ENCODE data around the gene NFATC1.

Gene NFATC1

GRCh38 chr18:79445696-79446561, 50.2 kb downstream of the NFATC1 start:
- no peak for DNase-seq

GRCh38 chr18:79446931-79447330, 51.2 kb downstream of the NFATC1 start:
- DNase-seq = no peak

DNA sequence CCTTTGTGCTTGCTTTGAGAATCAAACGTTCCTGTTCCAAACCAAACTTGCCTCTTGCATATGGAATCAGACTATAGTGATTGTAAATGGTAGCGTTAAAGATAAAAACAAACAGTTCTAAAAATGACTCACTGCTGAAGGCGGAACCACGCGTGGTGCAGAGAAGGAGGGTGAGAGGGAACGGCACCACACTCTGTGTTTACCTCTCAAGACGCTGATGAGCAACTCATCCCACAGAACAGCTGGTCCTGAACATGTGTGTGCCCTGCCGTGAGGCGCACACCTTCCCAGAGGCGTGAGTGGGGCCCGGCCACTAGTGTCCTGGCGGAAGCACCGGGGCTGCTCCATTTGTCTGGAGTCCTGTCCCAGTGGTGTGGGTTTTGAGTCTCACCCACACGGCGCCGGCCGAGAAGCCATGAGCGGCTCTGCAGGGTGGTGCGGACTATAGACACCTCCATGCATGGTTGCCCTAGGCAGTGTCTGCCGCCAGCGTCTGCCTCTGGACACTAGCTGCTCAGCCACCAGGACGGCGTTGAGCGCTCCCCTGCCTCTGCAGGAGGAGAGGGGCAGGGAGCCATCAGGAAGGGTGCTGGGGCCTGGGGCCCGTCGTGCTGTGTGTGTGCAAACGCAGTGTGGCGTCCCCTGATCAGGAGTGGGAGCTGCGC, 52.1 kb downstream of the NFATC1 start:
- no peak for DNase-seq

DNA sequence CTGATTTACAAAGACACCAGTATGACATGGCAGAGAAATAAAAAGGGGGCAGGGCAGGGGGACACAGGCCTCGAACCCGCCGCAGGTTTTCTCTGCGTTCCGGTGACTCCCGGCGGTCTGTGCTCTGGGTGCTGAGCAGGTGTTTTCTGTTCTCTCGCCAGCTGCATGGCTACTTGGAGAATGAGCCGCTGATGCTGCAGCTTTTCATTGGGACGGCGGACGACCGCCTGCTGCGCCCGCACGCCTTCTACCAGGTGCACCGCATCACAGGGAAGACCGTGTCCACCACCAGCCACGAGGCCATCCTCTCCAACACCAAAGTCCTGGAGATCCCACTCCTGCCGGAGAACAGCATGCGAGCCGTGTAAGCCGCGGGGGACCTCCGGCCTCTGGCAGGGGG, 52.9 kb downstream of the NFATC1 start:
- DNase-seq = no peak

GRCh38 chr18:79449551-79450288, 54.0 kb downstream of the NFATC1 start:
- DNase-seq = no peak

GRCh38 chr18:79450289-79451080, 54.8 kb downstream of the NFATC1 start:
- no peak for DNase-seq

- DNase-seq = no peak
Observed at GRCh38 chr18:79451237-79452125, 55.8 kb downstream of the NFATC1 start.

GRCh38 chr18:79452190-79452990, 56.7 kb downstream of the NFATC1 start:
- DNase-seq = no peak

DNA sequence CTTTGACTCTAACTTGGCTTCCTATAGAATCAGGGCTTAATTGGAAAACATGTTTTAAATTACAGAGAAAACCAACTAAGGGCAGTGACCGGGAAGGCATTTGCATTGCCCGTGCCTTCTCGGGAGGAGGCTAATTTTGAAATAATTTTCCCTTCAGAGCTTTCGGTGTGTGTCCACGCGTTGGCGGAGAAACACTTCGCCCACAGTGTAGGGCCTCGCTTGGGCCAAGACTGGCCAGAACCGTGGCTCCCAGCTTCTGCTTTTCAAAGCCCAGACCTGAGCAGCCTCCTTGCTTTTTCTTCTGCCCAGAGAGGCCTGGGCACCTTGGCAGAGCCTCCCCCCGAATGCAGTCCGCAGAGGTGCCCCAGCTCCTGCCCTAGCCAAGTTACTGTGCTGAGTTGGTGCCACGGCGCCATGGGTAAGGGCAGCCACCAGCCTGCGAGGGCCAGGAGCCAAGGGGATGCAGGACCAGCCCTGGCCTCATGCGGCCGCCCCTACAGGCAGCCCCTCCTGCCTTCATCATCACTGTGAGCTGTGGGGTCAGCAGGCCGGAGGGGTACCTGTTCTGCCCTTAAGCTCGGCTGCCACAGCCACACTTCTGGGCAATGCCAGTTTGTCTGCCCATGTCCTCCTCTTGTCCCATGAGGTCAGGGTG, 57.4 kb downstream of the NFATC1 start:
- no peak for DNase-seq

DNA sequence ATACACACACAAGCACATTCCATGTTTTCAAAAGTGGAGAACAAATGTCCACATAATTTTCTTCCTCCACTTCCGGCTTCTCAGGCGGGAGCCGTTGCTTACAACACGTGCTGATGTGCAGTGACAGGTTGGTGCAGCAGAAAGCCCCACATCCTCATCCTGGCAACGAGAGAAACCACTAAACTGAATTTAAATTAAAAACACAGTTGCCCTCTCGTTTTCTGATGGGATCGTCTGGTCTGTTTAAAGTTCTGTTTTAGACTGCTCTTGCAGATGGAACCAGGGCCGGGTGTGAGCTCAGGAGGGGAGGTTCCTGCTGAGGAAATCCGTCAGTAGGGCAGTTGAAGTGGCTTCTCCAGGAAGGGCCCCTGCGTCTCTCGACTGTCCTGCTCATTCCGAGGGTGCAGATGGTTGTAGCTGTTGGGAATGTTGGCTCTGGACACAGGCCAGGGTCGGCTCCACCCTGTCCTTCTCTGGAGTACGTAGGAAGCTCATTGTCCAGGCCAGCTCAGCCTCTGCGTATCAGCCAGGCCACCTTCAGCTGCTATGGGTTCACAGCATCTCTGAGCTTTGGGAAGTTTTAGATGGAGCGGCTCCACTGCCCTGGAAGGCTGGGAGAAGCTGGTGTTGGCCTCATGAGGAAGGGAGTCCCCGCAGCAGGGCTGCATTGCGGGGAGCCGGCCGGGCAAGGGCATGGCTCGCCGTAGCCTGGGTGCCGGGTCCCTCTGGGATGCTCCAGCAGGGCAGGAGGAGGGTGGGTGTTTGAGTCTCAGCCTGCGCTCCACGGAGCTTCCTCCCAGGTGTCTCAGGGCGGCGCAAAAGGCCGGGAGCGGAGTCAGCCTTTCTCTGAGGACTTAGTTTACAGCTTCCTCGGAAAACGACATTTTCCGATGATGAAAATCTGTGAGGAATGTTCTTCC, 58.3 kb downstream of the NFATC1 start:
- DNase-seq = no peak

- no peak for DNase-seq
Observed at GRCh38 chr18:79455261-79455660, 59.5 kb downstream of the NFATC1 start.

DNA sequence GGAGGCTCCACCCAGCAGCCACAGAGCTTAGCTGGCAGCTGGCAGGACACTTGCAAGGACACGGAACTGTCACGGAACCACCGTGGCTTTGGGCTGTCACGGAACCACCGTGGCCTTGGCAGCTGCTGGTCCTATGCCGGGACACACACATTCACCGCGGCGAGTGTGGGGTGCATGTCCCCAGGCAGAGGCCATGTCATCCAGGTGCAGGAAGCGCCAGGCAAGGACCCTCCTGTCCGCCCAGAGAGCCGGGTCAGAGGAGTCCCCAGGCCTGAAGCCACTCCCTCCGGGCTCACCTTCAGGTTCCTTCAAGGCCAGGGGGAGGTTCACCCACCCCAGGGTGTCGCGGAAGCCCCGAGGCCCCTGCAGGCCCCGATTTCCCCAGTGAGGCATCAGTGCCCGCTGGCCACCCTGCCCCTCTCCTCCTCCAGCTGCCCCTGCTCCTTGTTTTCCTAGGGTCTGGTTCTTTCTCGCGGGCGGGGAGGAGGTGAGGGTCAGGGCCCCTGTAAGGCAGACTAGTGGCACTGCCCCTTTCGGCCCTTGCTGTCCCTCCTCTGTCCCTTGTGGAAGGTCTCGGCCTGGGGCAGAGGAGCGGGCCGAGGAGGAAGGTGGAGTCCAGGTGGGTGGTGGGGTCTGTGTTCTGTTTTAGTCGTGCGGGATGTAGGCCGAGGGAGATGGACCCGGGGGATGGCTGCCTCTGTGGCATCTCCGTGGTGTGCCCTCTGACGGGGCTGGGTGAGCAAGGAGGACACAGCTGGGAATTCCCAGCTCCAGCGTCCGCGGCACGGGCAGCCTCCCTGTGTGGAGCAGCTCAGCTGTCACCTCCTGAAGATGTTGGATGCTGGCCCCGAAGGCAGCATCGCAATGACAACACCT, 60.6 kb downstream of the NFATC1 start:
- no peak for DNase-seq

DNA sequence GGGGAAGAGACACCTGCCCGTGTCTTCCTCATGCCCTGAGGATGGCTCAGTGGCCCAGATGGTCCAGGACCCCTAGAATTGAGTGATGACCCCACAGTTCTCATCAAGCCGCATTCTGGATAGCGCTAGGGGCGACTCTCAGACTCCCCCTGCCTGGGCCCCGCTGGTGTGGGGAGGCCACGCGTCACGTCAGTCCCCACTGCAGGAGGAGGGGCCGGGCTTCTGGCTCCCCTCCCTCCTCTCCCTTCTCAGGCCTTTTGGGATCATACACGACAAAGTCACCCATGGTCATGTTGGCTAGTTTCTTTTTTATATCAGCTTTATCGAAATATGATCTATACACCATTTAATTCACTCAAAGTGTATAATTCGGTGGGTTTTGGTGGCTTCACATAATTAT, 61.5 kb downstream of the NFATC1 start:
- no peak for DNase-seq

DNA sequence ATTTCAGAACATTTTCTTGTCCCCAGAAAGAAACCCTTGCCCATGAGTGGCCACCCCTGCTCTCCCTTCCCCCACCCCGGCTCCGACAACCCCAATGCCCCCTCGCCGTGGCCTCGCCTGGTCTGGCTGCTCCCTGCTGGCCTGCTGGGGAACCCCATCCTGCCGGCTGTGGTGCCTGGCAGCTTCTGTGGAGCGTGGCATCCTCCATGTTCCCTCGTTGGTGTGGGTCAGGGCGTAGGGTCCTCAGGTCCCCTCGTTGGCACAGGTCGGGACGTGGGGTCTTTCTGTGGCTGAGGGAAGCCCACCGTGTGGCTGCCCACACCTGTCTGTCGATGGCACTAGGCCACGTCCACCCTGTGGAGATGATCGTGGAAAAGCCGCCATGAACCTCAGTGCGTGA, 61.9 kb downstream of the NFATC1 start:
- DNase-seq = no peak

DNA sequence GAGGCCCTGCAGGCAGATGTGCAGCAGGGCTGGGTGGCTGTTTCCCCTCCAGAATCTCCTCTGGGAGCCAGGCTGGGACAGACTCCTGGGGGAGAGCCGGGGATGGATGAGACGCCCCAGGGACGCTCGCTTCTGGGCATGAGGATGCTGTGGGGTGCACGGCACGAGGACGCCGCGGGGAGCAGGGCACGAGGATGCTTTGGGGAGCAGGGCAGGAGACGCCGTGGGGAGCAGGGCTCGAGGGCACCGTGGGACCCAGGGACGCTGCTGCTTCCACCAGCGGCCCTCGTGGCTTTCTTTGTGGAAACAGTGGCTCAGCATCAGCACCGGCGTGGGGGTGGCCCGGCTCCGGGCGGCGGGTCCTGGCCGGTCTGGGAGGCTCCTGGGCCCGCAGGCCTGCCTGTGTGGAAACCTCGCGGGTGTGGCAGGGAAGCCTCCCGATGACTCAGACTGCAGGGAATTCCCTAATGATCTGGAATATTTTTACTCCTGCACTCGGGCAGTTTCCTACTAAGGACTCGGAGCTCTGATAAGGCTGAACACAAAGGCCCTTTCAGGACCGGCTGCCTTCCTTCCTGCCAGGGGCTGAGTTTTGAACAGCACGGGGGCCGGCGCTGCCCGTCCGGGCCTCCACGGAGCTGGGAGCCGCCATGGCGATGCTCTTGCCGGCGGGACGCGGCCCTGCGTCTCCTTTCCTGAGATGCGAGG, 62.6 kb downstream of the NFATC1 start:
- no peak for DNase-seq

- DNase-seq = no peak
Observed at GRCh38 chr18:79458917-79459803, 63.4 kb downstream of the NFATC1 start.
